Liver (tissue), 9 donors: Measurements from ENCODE around the gene TBCD. TPM values are rescaled to one million over a fixed set of nuclear protein-coding genes. Genes with fewer than 3 reads are reported as not detected.
A peak's percentile ranks its signal among the peaks of the same experiment; 100 is the strongest.
"Not testable (repeated sequence)": the region's sequence is repeated elsewhere in the genome, so short reads cannot be mapped to it uniquely, and the experiment has no call there.

Experiments used
- DNase-seq: peaks from one replicate; pipeline ENCODE4 v3.0.0-alpha.2; 2017; ENCODE audit warnings: low spot score
- H3K27ac ChIP-seq, 2 donors: one replicate each; pipeline ENCODE4 v1.7.0; 2013; ENCODE audit warnings: inconsistent platforms in 2 of 2, low read length in 2 of 2, control low read depth in 1 of 2, low read depth in 1 of 2, mild to moderate bottlenecking in 1 of 2
- H3K27me3 ChIP-seq, 4 donors: one replicate each; pipeline versions ENCODE4 v1.6.1 to v1.7.0; 2013; ENCODE audit warnings: low read length in 3 of 4, inconsistent platforms in 1 of 4, mild to moderate bottlenecking in 1 of 4, moderate library complexity in 1 of 4; ENCODE audit not compliant: control insufficient read depth in 4 of 4, insufficient read depth in 4 of 4
- H3K36me3 ChIP-seq, 4 donors: one replicate each; pipeline versions ENCODE4 v1.6.1 to v1.7.0; 2013; ENCODE audit warnings: low read length in 3 of 4, mild to moderate bottlenecking in 3 of 4, low read depth in 1 of 4, moderate library complexity in 1 of 4; ENCODE audit not compliant: control insufficient read depth in 4 of 4, insufficient read depth in 3 of 4
- H3K4me1 ChIP-seq, 4 donors: one replicate each; pipeline versions ENCODE4 v1.6.1 to v1.7.0; 2013; ENCODE audit warnings: low read length in 3 of 4, mild to moderate bottlenecking in 3 of 4, moderate library complexity in 1 of 4; ENCODE audit not compliant: control insufficient read depth in 4 of 4, insufficient read depth in 4 of 4
- H3K4me3 ChIP-seq, 3 donors: one replicate each; pipeline versions ENCODE4 v1.6.1 to v1.7.0; 2013; ENCODE audit warnings: low read length in 3 of 3, control low read depth in 1 of 3, low read depth in 1 of 3, mild to moderate bottlenecking in 1 of 3
- H3K9ac ChIP-seq, 2 donors: one replicate each; pipeline ENCODE4 v1.7.0; 2013; ENCODE audit warnings: low read length in 2 of 2, mild to moderate bottlenecking in 2 of 2, moderate library complexity in 2 of 2, control low read depth in 1 of 2, low read depth in 1 of 2
- H3K9me3 ChIP-seq, 4 donors: one replicate each; pipeline versions ENCODE4 v1.6.1 to v1.7.0; 2013; ENCODE audit warnings: low read length in 3 of 4; ENCODE audit not compliant: control insufficient read depth in 4 of 4
- ATF3 ChIP-seq: IDR thresholded peaks from 2 replicates; pipeline ENCODE4 v1.6.1; 2016; ENCODE audit warnings: antibody characterized with exemption
- CTCF ChIP-seq: fragments of 150-350 bp; IDR thresholded peaks from 2 replicates; pipeline ENCODE4 v1.5.1; 2017; ENCODE audit warnings: improper control_type of control experiment, low read depth, low read length; ENCODE audit not compliant: missing input control
- EGR1 ChIP-seq, 2 donors: IDR thresholded peaks; 2 replicates each; pipeline ENCODE4 v1.6.1; 2016 to 2018; ENCODE audit warnings: antibody characterized with exemption in 2 of 2, low read depth in 2 of 2
- FOXA1 ChIP-seq: IDR thresholded peaks from 2 replicates; pipeline ENCODE4 v1.6.1; 2016; ENCODE audit warnings: antibody characterized with exemption
- FOXA2 ChIP-seq: IDR thresholded peaks from 2 replicates; pipeline ENCODE4 v1.6.1; 2016; ENCODE audit warnings: antibody characterized with exemption
- GABPA ChIP-seq, 2 donors: IDR thresholded peaks in 1 of 2; conservative IDR thresholded peaks in 1 of 2; 2 replicates each; pipeline ENCODE4 v1.6.1; 2016; ENCODE audit warnings: antibody characterized with exemption in 2 of 2, mild to moderate bottlenecking in 1 of 2, moderate library complexity in 1 of 2
- HNF4G ChIP-seq: IDR thresholded peaks from 2 replicates; pipeline ENCODE4 v1.6.1; 2016; ENCODE audit warnings: antibody characterized with exemption
- JUND ChIP-seq, 2 donors: IDR thresholded peaks; 2 replicates each; pipeline ENCODE4 v1.6.1; 2016; ENCODE audit warnings: antibody characterized with exemption in 2 of 2
- NR2F2 ChIP-seq: IDR thresholded peaks from 2 replicates; pipeline ENCODE4 v1.6.1; 2016; ENCODE audit warnings: antibody characterized with exemption
- RAD21 ChIP-seq, 2 donors: IDR thresholded peaks; 2 replicates each; pipeline ENCODE4 v1.6.1; 2016; ENCODE audit warnings: antibody characterized with exemption in 2 of 2, mild to moderate bottlenecking in 2 of 2
- REST ChIP-seq: IDR thresholded peaks from 2 replicates; pipeline ENCODE4 v1.6.1; 2016; ENCODE audit warnings: antibody characterized with exemption, mild to moderate bottlenecking
- SP1 ChIP-seq: IDR thresholded peaks from 2 replicates; pipeline ENCODE4 v1.6.1; 2018; ENCODE audit warnings: antibody characterized with exemption, mild to moderate bottlenecking
- TAF1 ChIP-seq: conservative IDR thresholded peaks from 2 replicates; pipeline ENCODE4 v1.6.1; 2016; ENCODE audit warnings: antibody characterized with exemption, mild to moderate bottlenecking
- YY1 ChIP-seq: IDR thresholded peaks from 2 replicates; pipeline ENCODE4 v1.6.1; 2016; ENCODE audit warnings: antibody characterized with exemption, mild to moderate bottlenecking
- WGBS: extraction: QIAGEN DNeasy Blood & Tissue Kit; methylation state at CpG from one replicate; pipeline ENCODE4 v1.1.7; 2013; 5-methylcytosine and 5-hydroxymethylcytosine counted together
- polyA plus RNA-seq, 2 donors: library from polyadenylated mRNA; stranded (reverse) in 1 of 2; unstranded in 1 of 2; fragments of 200-250 nt in 1 of 2; fragments of >200 nt in 1 of 2; fragmentation: Nextera tagmentation in 1 of 2; extraction: Ambion mirVana in 1 of 2; gene quantifications; one replicate each; pipeline versions ENCODE4 v1.2.1 to v1.2.3, GENCODE V29; 2013 to 2015
- total RNA-seq, 2 donors: library from RNA; depleted of rRNA; stranded (reverse); fragments of >200 nt; gene quantifications; one replicate each; pipeline ENCODE4 v1.2.3, GENCODE V29; 2014
- donor health status: healthy.
- donor health status: healthy.
- donor health status: healthy.
- donor health status: healthy.
- donor health status: healthy.

Gene TBCD
- total and polyA plus RNA-seq, 4 donors: 29.8 to 42.2 (median 33.0) TPM

DNA sequence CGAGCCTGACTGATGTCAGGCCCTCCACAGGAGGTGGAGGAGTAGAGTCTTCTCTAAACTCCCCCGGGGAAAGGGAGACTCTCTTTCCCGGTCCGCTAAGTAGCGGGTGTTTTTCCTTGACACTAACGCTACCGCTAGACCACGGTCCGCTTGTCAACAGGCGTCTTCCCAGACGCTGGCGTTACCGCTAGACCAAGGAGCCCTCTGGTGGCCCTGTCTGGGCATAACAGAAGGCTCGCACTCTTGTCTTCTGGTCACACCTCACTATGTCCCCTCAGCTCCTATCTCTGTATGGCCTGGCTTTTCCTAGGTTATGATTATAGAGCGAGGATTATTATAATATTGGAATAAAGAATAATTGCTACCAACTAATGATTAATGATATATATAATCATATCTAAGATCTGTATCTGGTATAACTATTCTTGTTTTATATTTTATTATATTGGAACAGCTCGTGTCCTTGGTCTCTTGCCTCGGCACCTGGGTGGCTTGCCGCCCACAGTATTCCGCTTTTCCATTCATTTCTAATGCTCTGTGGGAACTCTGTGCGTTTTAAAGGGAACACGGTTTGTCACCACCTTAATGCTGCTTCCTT lies 26.0 kb downstream of the TBCD start:
- H3K27ac ChIP-seq, H3K36me3 ChIP-seq, H3K4me1 ChIP-seq, H3K27me3 ChIP-seq, H3K4me3 ChIP-seq, DNase-seq, H3K9ac ChIP-seq, H3K9me3 ChIP-seq: not testable (repeated sequence)
- WGBS: 76% methylated on average over 21 of the region's 21 CpGs
- TF ChIP-seq RAD21 (IDR thresholded peaks at IDR 0.05): peak; percentile 26 to 43

- no peak overlapping the region for H3K9ac ChIP-seq
- DNase-seq: no peak
- peaks cover 3 to 7% (median 4%) of the 10 kb centered on the region in 4 donors for H3K4me1 ChIP-seq
- H3K36me3 ChIP-seq: peaks cover 2 to 8% (median 5%) of the 10 kb centered on the region in 4 donors
- no peak for TF ChIP-seq JUND (IDR thresholded peaks at IDR 0.05)
- no peak for TF ChIP-seq TAF1
- TF ChIP-seq FOXA1: no peak
- TF ChIP-seq CTCF: no peak
- TF ChIP-seq YY1: no peak
- no peak for TF ChIP-seq REST
- TF ChIP-seq FOXA2: no peak
- no peak for TF ChIP-seq SP1
- TF ChIP-seq HNF4G: no peak
- TF ChIP-seq RAD21 (IDR thresholded peaks at IDR 0.05): no peak
- TF ChIP-seq NR2F2: no peak
- no peak for TF ChIP-seq ATF3
- TF ChIP-seq EGR1 (IDR thresholded peaks at IDR 0.05; ENCODE audit: low read depth in 2 of 2): no peak
- TF ChIP-seq GABPA (IDR thresholded peaks at IDR 0.05 in 1 of 2, conservative IDR thresholded peaks at IDR 0.05 in 1 of 2): no peak
- no peaks in the 10 kb centered on the region for H3K27me3 ChIP-seq
- H3K27ac ChIP-seq: no peak overlapping the region
- 97% methylated on average over 23 of the region's 23 CpGs for WGBS
- no peak overlapping the region for H3K4me3 ChIP-seq
- no peaks in the 10 kb centered on the region for H3K9me3 ChIP-seq
Measured at GRCh38 chr17:82779541-82779940, 27.7 kb downstream of the TBCD start.
